Measurements from ENCODE around the gene LEKR1.

Gene LEKR1

DNA sequence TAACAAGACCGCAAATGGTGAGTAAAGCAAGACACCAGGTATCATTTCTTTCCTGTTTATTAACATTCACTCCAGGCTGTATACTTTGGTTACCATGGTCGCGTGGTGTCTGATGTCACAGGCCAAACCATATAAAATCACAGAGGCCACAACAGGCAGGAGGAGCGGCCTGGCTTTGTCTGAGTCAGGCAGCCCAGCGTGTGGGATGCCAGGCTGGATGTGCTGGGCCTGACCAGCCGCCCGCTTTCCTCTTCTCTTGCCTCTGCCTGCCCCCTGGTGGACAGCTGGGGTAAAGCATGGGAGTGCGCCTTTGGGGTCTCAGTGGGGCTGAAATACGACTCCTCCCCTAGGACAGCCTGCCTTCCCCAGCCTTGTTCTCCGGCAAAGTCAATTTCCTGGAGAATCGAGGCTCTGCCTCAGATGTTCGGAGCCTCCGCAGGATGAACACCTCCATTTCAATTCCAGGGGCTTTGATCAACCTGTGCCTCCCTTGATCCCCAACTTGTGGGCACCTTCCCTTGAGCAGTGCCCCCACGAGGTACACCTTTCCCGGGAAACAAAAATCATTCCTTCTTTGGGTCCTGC, 255.6 kb downstream of the LEKR1 start:
- DNase-seq (ENCODE audit: low read depth), result peak; percentile 73

DNA sequence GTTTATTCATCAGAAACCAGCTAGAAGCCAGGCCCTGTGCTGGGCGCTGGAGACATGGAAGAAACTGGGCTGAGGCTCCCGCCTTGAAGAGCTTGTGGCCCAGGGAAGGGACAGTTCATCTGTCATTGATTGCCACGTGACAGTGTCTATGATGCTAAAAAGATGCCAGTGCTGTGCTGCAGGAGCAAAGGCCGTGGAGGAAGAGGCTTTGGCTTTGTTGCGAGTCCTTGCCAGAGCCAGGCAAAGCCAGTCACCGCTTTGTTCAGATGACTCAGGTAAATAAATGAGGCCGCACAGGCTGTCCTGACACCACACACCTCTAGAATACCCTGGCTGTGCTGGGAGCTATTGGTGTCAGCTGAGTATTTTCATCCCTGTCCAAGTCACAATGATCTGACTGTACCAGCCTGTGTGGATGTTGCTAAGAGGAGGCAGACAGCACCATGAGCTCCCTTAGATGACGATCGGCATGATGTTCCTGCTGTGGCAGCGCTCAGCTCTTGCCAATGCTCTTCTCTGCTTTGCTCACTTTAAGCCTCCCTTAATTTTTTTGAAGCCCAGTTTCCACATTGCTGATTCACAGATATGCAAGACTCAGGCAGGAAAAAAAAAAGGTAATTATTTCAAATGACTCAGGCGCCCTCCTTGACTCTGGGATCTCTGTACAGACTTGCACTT, 256.3 kb downstream of the LEKR1 start:
- no peak for DNase-seq (ENCODE audit: low read depth)

GRCh38 chr3:157083824-157084223, 257.7 kb downstream of the LEKR1 start:
- DNase-seq (ENCODE audit: low read depth), result no peak

DNA sequence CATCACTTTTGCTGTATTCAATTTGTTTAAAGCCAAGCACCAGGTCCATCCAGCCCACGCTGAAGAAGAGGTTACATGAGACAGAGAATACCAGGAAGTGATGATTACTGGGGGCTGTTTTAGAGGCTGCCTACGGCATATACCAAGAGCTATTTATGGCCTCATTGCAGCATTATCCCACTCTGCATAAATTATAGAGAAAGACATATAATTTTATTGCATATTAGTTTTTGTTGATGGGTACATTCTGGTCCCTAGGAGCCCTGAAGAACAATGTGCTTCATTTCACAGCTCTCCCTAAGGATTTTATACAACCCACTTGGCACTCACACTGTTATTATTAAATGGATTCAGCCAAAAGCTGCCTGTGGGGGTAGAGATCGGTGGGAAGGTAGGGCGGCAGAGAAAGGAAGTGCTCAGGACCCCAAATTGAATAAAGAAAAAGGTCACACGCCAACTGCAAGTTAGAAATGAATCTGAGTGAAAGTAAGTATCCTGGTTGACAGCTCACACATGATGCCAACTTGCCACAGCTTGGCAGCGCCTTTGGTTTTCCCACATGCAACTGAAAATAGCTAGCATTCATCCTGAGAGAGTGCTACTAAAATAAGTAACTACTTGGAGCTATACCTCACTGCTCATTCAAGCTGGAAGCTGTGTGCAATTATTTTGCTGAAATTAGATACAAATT, 260.1 kb downstream of the LEKR1 start:
- no peak for DNase-seq (ENCODE audit: low read depth)

DNA sequence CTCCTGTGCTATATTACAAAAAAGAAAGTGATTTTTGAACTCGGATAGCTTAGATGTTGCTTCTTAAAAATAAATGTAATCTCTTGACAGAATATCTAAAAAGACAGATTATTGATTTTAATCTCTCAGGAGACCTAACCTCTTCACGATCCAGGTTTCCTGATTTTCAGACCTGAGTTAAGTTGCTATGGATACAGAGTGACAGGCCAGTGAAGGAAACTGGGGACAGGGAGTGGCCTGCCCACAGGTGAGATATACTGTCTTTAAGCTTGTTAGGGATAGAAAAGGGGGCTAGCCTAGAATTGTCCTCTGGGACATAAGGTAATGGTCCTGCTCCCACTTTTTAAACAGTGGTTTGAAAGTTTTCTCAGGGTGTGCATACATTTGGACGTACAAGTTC, 260.6 kb downstream of the LEKR1 start:
- DNase-seq (ENCODE audit: low read depth), result no peak

DNA sequence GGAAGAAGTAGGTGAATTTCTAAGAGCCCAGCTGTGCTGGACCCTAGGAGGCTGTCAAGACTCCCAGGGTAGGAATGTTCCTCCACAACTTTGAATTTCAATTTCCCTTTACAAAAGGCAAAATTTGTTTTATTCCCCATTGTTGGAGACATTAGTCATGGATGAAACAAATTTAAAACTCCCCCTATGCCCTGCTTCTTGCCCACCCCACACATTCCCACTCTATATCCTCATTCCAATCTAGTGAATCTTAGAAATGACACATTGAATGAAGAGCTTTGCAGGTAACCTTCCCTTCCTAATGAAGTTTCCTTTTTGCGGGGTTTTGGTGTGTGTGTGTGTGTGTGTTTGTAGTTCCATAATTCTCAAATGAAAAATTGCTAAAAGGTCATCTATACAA, 261.2 kb downstream of the LEKR1 start:
- no peak for DNase-seq (ENCODE audit: low read depth)

DNA sequence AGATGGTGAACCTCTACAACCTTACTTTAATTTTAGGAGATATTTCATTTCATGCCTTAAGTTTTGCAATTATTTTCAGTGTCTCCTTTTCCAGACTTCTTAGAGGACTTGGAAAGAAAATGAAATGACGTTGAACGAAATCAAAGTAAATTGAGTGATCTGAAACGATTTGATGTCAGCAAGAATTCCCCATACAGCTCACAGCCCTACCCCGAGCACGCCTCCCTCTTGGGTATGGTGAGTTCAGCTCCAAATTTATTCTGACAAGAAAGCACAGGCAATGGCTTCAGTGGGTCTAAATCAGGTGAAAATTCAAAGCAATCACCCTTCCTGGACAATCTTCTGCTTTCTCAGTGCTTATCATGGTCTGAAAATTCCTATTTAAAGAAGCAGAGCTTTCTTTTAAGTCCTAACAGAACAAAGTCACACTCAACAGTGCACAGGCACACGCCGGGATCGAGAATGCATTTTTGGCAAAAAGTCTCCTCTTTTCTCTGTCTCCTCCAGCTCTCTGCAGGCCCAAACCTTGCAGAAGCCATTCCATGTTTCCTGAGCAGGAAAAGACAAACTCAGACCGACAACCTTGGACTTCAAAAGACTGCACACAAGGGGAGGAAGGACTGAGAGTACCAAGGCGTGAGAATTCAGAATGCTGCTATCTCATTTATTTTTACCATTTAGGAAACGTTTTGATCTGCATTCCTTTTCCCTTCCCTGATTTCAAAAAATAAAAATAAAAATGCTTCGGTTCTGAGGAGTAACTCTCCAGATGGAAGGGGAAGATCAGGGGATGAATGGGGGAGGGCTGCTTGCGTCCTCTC, 261.8 kb downstream of the LEKR1 start:
- DNase-seq (ENCODE audit: low read depth), result no peak

DNA sequence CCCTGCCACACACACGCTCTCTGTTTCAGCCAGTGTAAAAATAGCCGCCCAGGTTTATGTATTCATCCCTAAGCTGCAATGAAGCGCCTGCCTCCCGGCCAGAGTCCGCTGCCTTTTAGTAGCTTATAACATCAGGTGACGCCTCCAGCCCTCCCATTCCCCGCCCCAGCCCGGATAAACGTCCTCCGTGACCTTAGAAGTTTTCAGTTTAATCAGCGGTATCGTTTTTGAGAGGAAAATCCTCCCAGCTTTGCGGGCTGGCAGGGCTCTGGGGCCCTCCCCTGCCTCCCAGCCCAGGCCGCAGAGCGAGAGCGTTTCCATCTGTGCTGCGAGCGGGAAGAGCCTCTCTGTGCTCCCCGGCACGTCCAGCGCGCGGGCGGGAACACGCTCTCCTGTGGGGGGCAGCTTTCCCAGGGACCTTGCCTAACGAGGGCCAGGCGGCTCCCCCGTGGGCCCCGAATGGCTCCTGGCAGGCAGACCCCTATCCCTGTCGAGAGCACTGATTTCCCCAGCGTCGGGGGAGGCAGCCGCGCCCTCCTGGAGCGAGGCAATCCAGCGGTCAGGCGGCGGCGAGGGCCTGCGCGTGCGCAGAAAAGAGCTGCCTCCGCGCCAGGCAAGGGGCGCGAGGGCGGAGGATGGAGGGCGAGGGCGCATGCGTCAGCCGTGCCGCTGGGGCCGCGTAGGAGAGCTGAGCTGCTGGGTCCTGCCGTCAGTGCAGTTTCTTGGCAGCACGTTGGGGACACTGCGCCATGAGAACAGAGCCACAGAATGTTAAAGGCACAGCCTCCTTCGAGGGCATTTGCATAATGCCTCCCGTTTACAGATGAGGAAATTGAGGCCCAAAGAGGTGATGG, 262.7 kb downstream of the LEKR1 start:
- peak; percentile 87 for DNase-seq (ENCODE audit: low read depth)

- peak; percentile 24 for DNase-seq (ENCODE audit: low read depth)
These were observed 263.5 kb downstream of the LEKR1 start for GRCh38 chr3:157089455-157090221.

GRCh38 chr3:157091083-157091833, 265.1 kb downstream of the LEKR1 start:
- DNase-seq (ENCODE audit: low read depth), result no peak

- no peak for DNase-seq (ENCODE audit: low read depth)
These were observed 266.1 kb downstream of the LEKR1 start for GRCh38 chr3:157092230-157092629.

DNA sequence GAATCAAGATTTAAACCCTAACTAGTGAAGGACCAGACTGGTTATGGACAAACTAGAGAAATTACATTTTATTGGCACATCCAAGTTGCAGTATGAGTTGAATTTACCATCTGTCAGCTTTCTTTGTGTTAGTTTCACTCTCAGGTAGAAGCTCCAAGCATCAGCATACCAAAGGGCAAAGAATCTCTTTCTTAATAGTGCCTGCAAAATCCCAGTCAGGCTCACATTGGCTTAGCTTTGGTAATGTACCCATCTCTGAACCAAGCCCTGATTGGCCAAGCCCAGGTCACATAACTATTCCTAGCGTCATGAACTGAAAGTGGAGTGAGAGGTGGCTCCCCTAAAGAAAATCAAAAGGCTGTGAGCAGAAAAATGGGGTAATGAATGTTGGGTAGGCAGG, 266.9 kb downstream of the LEKR1 start:
- DNase-seq (ENCODE audit: low read depth), result no peak

DNA sequence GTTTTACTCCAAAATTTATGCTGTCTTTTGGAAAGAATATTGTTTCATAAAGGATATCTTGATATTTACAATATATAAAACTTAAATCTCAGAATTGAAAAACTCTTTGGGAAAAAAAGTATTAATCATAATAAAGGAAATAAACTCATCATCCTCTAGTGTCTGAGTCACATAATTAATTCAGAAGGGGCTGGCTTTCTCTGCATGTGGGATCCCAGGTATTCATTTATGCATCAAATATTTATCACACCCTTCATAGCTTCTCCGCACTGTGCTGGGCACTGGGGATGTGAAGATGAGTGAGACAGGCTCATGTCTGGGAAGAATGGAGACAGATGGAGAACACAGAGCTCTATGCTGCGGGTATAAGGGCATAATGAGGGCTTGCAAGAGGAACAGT, 268.1 kb downstream of the LEKR1 start:
- no peak for DNase-seq (ENCODE audit: low read depth)

DNA sequence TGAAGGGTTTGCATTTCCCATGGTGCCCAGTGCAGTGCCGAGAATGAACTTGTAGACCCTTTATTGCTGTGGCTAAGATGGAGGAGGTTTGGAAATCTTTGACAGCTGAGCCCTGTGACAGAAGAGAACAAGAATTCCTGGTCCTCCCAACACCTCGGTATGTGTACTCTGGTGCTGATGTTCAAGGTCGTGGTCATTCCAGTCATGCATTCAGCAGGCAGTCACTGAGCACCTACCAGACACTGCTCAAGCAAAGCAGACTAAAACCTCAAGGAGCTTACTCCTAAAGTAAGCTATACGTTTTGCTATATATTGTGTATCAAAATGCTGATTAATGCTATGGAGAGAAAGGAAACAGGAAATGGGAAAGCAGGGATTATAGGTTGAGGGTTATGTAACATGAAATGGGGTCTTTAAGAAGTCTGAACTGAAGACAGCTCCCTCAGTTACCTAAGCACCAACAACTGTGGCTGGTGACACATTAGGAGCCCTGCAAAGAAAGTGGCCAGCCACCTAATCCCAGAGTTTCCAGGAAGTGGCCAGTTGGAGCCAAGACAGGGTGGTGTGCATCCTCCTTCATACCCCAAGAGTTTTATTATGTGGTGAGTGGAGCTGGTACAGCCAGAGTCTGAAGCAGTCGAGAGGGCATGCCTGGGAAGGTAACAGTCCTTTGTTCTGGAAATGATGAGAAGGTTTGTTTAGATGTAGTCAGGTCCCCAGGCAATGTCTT, 268.8 kb downstream of the LEKR1 start:
- no peak for DNase-seq (ENCODE audit: low read depth)
